OCI-LY3 (cell line): ENCODE measurements around the gene IL10.

Experiments
- CTCF ChIP-seq: fragments of 200-600, 300-600 bp; sonication (generic); IDR thresholded peaks from 2 replicates; pipeline ENCODE4 v1.5.1; 2014; ENCODE audit warnings: antibody characterized with exemption, low read length, low read depth
- EZH2phosphoT487 ChIP-seq: fragments of 200-600 bp; shearing (Covaris generic); IDR thresholded peaks from 2 replicates; pipeline ENCODE4 v1.6.1; 2018; ENCODE audit warnings: antibody characterized with exemption, mixed run types, low read depth

GRCh38 chr1:206737729-206738201 lies 34.5 kb downstream of the IL10 start:
- TF ChIP-seq CTCF (no peak), EZH2phosphoT487 (no peak)
